ENCODE data around the gene CFAP299. TPM values are rescaled to one million over a fixed set of nuclear protein-coding genes. Genes with fewer than 3 reads are reported as not detected.

Gene CFAP299
- total and polyA plus RNA-seq, 4 donors = not detected

DNA sequence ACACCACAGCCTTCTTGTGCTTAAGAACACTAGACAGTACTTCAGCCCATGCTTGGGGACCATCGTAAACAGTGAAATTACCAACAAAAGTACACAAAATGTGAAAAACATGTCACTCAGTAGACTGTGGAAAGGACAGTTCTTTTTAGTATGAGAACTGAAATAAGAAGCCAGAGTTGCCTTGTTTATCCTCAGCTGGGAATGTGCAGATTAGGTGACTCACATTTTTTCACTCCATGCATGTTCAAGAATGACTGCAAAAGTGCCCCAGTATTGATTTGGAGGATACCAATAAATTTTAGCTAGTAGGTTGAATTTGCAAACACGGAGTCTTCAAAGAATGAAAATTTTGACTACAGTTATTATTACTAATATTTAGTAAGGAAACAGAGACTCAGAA lies 671.9 kb downstream of the CFAP299 start:
- ATAC-seq (ENCODE audit: low FRiP score) (no peak), DNase-seq (no peak)
- no peak overlapping the region for H3K27ac ChIP-seq (ENCODE audit: low read depth in 1 of 2, low read length in 2 of 2)
- no peaks in the 10 kb centered on the region for H3K9me3 ChIP-seq (ENCODE audit: control insufficient read depth, low read length)
- intact Hi-C loops (cut with DNase I) = no loop called here
- no peaks in the 10 kb centered on the region for H3K4me1 ChIP-seq (ENCODE audit: control insufficient read depth in 1 of 2, insufficient read depth in 2 of 2, low read length in 2 of 2)
- H3K27me3 ChIP-seq (ENCODE audit: control insufficient read depth in 1 of 2, insufficient read depth in 2 of 2, low read length in 1 of 2) = no peaks in the 10 kb centered on the region
- 75 to 78% methylated on average over 2 of the region's 2 CpGs for WGBS, 2 donors
- no peak overlapping the region for H3K4me3 ChIP-seq (ENCODE audit: low read length in 2 of 2)
- H3K36me3 ChIP-seq (ENCODE audit: control insufficient read depth in 1 of 2, insufficient read depth in 2 of 2, low read length in 1 of 2) = no peaks in the 10 kb centered on the region

Other genes starting within 250 kb of the CFAP299 start
- 1 to 10 TPM; 3.6 to 4.8 TPM for gene PRDM8, start 138.2 kb upstream of the CFAP299 start, total RNA-seq
- gene PRDM8, start 138.2 kb upstream of the CFAP299 start, polyA plus RNA-seq = 1 to 10 TPM in 1 of 2 donors, under 1 TPM in 1; 0.31 to 1.0 TPM
- gene FGF5, start 69.1 kb upstream of the CFAP299 start, total RNA-seq = under 1 TPM in 1 of 2 donors, not detected in 1; 0.15 TPM
- gene FGF5, start 69.1 kb upstream of the CFAP299 start, polyA plus RNA-seq = not detected

All from aorta (tissue), 5 donors.